MCF 10A (cell line): ENCODE data around the gene ABHD15. TPM values are rescaled to one million over a fixed set of nuclear protein-coding genes. Genes with fewer than 3 reads are reported as not detected.

Experiments used
- BruUV-seq: library from RNA; stranded (reverse); fragments of 400-500 nt; replicated peaks from 2 replicates; lab custom pipeline; 2021; lab: Mats Ljungman, UMichigan
- CTCF ChIA-PET: fragments of 300-600 bp; sonication (Branson Sonifier 250); formaldehyde crosslinking; extraction: SDS; loops from one replicate; lab custom pipeline; 2021; ENCODE audit warnings: antibody characterized with exemption, inconsistent platforms; lab: Yijun Ruan, JAX
- POLR2A ChIA-PET: fragments of 300-600, 350-650 bp; sonication (Branson Sonifier 250); formaldehyde crosslinking; extraction: SDS; loops from one replicate; lab custom pipeline; 2020; ENCODE audit warnings: antibody characterized with exemption, inconsistent platforms; lab: Yijun Ruan, JAX
- DNase-seq: peaks from one replicate; pipeline ENCODE4 v3.0.0-alpha.2; 2018; ENCODE audit not compliant: unreplicated experiment
- H3K27ac Mint-ChIP-seq: one replicate; pipeline ENCODE4 v1.8.0; 2022; ENCODE audit warnings: mild to moderate bottlenecking, low read depth, mixed read lengths; ENCODE audit not compliant: unreplicated experiment
- H3K27me3 Mint-ChIP-seq: one replicate; pipeline ENCODE4 v1.8.0; 2022; ENCODE audit warnings: mixed read lengths; ENCODE audit not compliant: insufficient read depth, unreplicated experiment
- H3K36me3 Mint-ChIP-seq: one replicate; pipeline ENCODE4 v1.8.0; 2022; ENCODE audit warnings: mild to moderate bottlenecking, moderate library complexity, mixed read lengths; ENCODE audit not compliant: insufficient read depth, unreplicated experiment
- H3K4me1 Mint-ChIP-seq: one replicate; pipeline ENCODE4 v1.8.0; 2022; ENCODE audit warnings: mixed read lengths; ENCODE audit not compliant: insufficient read depth, unreplicated experiment
- H3K4me3 Mint-ChIP-seq: one replicate; pipeline ENCODE4 v1.8.0; 2022; ENCODE audit warnings: mild to moderate bottlenecking, moderate library complexity, mixed read lengths; ENCODE audit not compliant: unreplicated experiment
- H3K9me3 Mint-ChIP-seq: one replicate; pipeline ENCODE4 v1.8.0; 2022; ENCODE audit warnings: mixed read lengths; ENCODE audit not compliant: unreplicated experiment
- CTCF ChIP-seq: fragments of 200-600 bp; IDR thresholded peaks from one replicate; pipeline ENCODE4 v1.8.0; 2022; ENCODE audit warnings: antibody characterized with exemption, mild to moderate bottlenecking; ENCODE audit not compliant: unreplicated experiment
- intact Hi-C: fragments of 100-400 bp; cut with micrococcal nuclease; formaldehyde crosslinking; loops from 2 replicates; pipeline ENCODE4 v1.14.1; 2022
- total RNA-seq: library from RNA; stranded (reverse); gene quantifications from 2 replicates; pipeline ENCODE4 v1.2.3, GENCODE V29; 2022

Gene ABHD15
- total RNA-seq, 1 experiment from 2014 or later: 2.8 TPM

- H3K4me3 Mint-ChIP-seq: no peak overlapping the region
- peaks cover 89% of the 10 kb centered on the region for H3K36me3 Mint-ChIP-seq
- no peak for DNase-seq
- intact Hi-C loops: no loop called here
- POLR2A ChIA-PET: interaction anchor here (0.7 kb wide), 1 partner anchor 33 kb away, joined by 5 read pairs; no protein-coding TSS in a partner anchor
- H3K9me3 Mint-ChIP-seq: no peaks in the 10 kb centered on the region
- CTCF ChIA-PET: interaction anchor here (0.5 to 1.5 kb wide), 4 partner anchors 30 to 145 kb away, joined by 3 to 11 read pairs (median 4); no protein-coding TSS in a partner anchor
- BruUV-seq: no TSS peak
- no peaks in the 10 kb centered on the region for H3K4me1 Mint-ChIP-seq
- H3K27me3 Mint-ChIP-seq: no peaks in the 10 kb centered on the region
- H3K27ac Mint-ChIP-seq: no peak overlapping the region
- TF ChIP-seq CTCF: no peak
Observed at GRCh38 chr17:29514792-29515191, 52.0 kb downstream of the ABHD15 start.

GRCh38 chr17:29510953-29511352, 55.9 kb downstream of the ABHD15 start:
- Mint-ChIP-seq H3K4me3 (no peak overlapping the region), H3K27me3 (no peaks in the 10 kb centered on the region), H3K9me3 (no peaks in the 10 kb centered on the region), H3K27ac (no peak overlapping the region), H3K4me1 (no peaks in the 10 kb centered on the region), H3K36me3 (peaks cover 71% of the 10 kb centered on the region)
- no peak for TF ChIP-seq CTCF
- intact Hi-C loops: no loop called here
- DNase-seq: no peak
- POLR2A ChIA-PET: no interaction called here
- BruUV-seq: no TSS peak
- CTCF ChIA-PET: interaction anchor here (0.6 kb wide), 1 partner anchor 81 kb away, joined by 3 read pairs; no protein-coding TSS in a partner anchor

Other genes with a start within 250 kb of the ABHD15 start
- 68.7 and 84.2 TPM in 2 replicates for gene TAOK1, start 176.7 kb downstream of the ABHD15 start, total RNA-seq
- 29.6 and 34.5 TPM in 2 replicates for gene TP53I13, start 1.7 kb upstream of the ABHD15 start, total RNA-seq
- 49.0 and 52.6 TPM in 2 replicates for gene GIT1, start 22.6 kb upstream of the ABHD15 start, total RNA-seq
- gene ANKRD13B, start 26.1 kb upstream of the ABHD15 start, total RNA-seq: 14.4 and 17.9 TPM in 2 replicates
- gene CORO6, start 55.9 kb upstream of the ABHD15 start, total RNA-seq: 1.4 and 1.6 TPM in 2 replicates